ENCODE measurements around the gene WIPI1.
"Not testable (repeated sequence)": the region's sequence is repeated elsewhere in the genome, so short reads cannot be mapped to it uniquely, and the experiment has no call there.

Gene WIPI1

DNA sequence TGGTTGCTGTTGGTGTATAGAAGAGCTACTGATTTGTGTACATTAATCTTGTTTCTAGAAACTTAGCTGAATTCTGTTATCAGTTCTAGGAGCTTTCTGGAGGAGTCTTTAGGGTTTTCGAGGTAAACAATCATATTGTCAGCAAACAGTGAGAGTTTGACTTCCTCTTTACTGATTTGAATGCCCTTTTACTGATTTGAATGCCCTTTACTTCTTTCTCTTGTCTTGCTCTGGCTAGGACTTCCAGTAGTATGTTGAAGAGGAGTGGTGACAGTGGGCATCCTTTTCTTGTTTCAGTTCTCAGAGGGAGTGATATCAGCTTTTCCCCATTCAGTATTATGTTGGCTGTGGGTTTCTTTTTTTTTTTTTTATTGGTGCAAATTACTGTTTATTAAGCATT lies 49.6 kb downstream of the WIPI1 start:
- not testable (repeated sequence) for DNase-seq

GRCh38 chr17:68403837-68404236 lies 53.5 kb downstream of the WIPI1 start:
- DNase-seq = not testable (repeated sequence)

- DNase-seq = no peak
These were observed 54.2 kb downstream of the WIPI1 start for GRCh38 chr17:68403122-68403521.

- DNase-seq = no peak
These were observed 56.0 kb downstream of the WIPI1 start for GRCh38 chr17:68401288-68401687.

DNA sequence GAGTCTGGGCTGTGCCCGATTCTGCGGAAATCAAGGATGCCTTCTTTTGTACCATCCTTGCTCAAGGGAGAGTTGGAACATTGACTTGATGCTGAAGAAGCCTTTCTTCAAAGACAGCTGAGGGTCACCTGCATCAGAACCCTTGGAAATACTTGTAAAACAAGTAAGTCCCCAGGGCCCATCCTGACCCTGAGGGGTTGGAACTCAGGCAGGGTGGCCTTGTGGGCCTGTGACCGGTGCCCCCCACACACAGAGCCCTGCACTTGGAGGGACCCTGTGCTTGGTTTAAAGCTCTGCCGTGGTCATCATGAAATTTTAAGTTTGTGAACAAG lies 56.9 kb downstream of the WIPI1 start:
- DNase-seq = no peak

DNA sequence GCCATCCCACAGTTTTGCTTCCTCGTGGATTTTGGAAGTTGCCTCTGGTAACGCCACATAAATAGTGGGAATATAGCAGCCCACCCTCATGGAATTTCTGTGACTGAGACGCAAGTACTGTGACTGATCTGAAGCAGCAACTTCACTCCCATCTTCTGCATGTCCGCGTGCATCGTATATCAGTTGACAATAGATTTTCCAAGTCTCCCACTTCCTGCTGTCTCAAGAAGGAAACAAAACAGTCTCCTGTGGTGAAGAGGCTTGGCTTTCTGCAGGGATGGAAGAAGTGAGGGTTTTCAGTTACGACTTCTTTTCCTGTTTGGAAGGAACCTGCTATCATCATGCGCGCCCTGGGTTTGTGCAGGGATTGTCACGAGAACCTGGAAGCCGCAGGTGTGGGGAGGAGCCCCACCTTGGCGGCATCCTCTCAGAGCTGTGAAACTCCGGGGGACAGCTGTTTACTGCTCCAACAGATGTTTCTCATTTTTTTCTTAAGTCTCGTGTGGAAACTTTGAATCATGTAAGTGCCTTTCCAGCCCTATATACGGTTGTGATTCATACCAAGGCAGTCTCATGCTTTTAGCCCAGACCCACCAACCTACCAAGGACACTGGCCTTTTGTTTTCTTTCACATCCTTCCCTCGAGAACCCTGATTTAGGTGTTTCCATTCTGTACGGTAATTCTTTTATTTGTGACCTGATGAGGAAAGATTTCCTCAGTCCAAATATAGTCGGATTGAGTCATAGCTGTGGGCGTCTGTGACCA lies 57.5 kb downstream of the WIPI1 start:
- no peak for DNase-seq

GRCh38 chr17:68398691-68399637 lies 58.3 kb downstream of the WIPI1 start:
- peak; percentile 37 for DNase-seq

DNA sequence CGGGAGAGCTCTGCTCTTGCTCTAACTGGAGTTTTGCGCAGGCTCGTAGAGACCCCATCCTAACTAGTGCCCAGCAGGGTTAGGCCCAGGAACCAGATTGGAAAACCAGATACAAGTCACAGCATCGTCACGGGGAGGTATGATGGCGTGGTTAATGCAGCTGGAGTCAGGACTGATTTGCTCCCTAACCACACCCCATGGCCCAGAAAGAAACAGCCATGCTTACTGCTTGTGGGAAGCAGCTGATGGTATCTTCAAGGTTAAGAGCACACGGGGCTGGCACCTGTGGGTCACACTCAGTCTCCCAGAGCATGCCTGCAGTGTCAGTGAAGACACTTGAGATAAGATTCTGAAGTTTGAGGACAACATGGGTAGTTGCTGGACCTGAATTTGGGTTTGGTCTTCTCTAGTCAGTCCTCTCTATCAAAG lies 60.2 kb downstream of the WIPI1 start:
- DNase-seq = no peak

DNA sequence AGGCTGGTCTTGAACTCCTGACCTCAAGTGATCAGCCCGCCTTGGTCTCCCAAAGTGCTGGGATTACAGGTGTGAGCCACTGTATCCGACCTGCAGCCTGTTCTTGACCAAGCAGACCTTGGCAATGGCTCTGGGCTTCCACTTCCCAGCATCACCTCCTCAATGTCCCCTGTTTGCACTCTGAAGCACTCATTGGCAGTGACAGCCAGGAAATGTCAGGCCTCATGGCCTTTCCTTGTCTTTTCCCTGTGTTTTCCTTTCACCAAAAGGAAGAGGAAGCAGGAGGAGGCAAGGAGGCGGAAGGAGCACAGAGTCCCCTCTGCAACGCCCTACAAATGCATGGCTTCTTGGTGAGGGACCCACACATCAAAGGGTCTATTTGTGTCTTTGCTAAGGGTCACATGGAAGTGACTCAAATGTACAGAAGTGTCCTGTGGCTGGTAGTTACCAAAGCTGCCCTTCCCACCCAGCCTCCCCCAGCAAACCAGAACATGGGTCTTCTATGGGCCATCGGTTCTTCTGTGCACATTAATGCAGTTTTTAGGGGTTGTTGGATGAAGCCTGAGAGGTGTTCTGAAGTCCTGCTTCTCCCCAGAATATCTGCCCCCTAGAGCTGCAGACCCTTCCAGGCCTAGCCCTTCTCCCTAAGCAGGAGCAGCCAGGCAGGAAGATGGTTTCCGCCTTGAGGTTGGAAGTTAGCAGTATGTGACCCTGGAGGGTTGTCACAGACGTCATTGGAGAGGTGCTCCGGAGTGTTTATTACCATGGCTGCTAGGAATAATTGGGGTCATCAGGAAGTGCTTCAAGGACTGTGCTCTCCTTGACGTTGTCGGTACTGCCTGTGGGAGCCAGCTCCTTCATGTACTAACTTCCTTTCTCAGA lies 60.8 kb downstream of the WIPI1 start:
- DNase-seq = no peak

- no peak for DNase-seq
These were observed 62.5 kb downstream of the WIPI1 start for GRCh38 chr17:68394608-68395331.

- DNase-seq = no peak
These were observed 65.6 kb downstream of the WIPI1 start for GRCh38 chr17:68391561-68392268.

GRCh38 chr17:68390888-68391545 lies 66.3 kb downstream of the WIPI1 start:
- DNase-seq = no peak

DNA sequence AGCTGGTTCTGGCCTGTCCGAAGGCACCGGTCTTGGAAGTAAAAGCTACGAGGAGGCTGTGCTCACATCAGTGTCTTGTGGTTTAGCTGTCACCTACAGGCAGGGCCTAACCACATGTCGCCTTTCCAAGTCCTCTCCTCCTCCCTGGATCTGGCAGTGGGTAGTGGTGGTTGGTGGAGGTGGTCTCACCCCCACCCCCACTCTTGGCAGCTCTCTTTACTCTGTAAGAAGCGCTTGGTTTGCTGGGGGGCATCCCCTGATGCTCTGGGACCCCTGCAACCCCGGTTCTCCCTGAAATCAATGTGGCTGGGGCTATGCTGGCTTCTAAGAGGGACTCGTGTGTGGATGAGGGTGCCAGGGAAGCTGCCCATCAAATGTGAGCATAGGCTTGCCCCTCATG lies 68.3 kb downstream of the WIPI1 start:
- DNase-seq = no peak

DNA sequence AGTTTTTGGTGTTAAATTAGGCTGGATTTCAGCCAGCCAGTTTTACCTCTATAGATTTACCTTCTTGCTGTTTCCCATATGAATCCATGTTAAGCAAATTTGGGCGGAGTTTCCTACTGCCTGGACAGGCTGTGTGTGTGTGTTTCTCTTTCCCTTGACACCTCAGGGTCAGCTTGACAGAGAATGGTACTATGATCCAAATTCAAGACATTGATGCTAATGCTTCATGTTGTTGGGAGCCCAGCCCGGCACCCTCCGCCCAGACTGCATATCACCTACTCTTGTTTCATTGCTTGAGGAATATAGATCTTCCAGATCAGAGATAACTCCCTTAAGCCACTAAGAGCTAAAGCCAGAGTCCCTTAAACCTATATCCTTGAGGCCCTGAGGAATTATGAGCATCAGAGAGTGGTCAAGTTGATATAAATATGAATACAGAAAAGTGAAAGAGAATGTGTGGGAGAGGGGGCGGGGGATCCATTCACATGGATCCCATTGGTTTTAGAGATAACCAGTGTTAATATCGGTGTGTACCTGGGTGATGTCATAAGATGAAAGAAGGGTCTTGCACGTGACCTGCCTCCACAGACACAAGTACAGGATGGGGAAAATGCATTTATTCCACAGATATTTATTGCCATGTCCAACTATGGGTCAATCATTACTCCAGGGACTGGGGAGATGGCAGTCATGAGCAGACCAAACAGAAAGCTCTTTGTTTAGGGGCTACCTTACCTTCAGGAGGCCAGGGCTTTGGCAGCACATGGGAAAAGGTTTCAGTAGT lies 69.7 kb downstream of the WIPI1 start:
- no peak for DNase-seq

- DNase-seq = no peak
These were observed 71.6 kb downstream of the WIPI1 start for GRCh38 chr17:68385490-68386215.

DNA sequence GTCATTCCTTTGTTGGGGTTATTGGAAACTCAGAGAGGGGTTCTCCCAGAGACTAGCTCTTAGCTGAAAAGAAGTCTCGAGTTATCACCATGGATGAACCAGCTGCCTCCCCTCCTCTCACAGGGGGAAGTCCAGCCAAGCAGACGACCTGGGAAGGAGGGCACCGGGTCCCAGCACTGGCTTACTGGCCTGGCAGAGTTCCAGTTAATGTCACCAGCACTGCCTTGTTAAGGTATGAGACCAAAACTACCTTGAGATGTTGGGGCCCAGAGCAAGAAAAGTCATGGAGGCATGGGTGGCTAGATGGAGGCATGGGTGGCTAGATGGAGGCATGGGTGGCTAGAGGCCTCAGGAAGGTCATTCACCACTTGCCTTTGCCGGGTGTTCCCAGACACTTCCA lies 72.4 kb downstream of the WIPI1 start:
- no peak for DNase-seq

- DNase-seq = no peak
These were observed 72.8 kb downstream of the WIPI1 start for GRCh38 chr17:68384471-68384870.

DNA sequence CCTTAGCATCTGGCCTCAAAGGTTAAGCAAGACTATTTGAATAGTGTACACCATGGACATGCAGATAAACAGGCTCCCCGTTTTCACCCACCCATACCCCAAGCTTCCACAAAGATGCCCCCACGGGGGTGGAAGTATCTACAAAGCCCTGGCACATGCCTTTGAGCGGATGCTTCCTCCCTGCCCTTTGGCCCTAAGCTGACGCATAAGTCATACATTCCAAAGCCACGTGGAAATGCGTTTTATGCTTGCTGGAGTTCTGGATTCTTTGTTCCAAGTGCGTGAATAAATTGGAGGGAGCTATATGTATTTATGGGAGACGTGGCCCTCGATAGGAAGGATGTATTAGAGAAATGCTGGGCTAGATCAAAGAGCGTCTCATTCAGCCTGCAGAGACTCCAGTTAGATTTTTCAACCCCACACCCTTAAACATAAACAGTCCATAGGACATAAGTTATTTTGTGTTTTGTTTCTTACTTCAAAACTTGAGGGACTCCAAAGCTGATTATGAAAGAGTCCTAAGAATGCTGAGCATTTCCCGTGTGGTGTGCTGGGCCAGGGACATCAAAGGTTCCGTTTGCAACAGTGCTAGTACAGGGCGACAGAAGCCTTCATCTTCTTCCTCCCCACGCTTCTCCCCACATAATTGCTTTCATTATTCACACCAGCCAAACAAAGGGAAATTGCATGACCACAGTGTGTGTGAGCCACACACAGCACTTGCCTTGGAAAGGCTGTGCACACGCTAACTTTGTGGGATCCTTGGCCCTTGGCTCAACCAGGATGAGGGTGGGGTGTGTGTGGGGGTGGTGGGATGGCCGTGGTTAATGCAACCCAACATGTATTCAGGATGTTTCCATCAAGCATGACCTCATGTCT lies 73.6 kb downstream of the WIPI1 start:
- DNase-seq = no peak

DNA sequence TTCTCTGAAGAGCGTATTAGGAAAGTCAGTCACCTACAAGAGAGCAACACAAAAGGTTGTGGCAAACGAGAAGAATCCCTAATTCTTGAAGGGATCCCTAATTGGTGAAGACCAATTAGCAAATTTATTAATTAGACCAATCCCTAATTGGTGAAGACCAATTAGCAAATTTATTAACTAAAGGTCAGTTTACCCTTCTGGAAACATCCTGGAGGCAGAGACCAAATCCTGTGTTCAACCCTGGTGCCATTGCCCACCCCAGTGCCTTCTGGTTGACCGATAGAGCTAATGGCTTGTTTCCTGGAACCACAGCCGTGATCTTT lies 74.2 kb downstream of the WIPI1 start:
- DNase-seq = no peak
